ENCODE results near the gene SHMT2.
"Not testable (repeated sequence)": the region's sequence is repeated elsewhere in the genome, so short reads cannot be mapped to it uniquely, and the experiment has no call there.

The SHMT2 gene

GRCh38 chr12:57266681-57267080 is 37.2 kb downstream of the SHMT2 start:
- ATAC-seq (no peak), DNase-seq (no peak)

GRCh38 chr12:57268264-57268663 is 38.8 kb downstream of the SHMT2 start:
- DNase-seq (peak; percentile 47), ATAC-seq (peak; percentile 85)

GRCh38 chr12:57270966-57271470 is 41.5 kb downstream of the SHMT2 start:
- ATAC-seq (no peak), DNase-seq (no peak)

GRCh38 chr12:57272337-57273151 is 43.0 kb downstream of the SHMT2 start:
- DNase-seq (no peak), ATAC-seq (no peak)

GRCh38 chr12:57273516-57273915 is 44.0 kb downstream of the SHMT2 start:
- ATAC-seq (no peak), DNase-seq (no peak)

- ATAC-seq, DNase-seq: not testable (repeated sequence)
Measured at GRCh38 chr12:57276233-57276632, 46.7 kb downstream of the SHMT2 start.

GRCh38 chr12:57276935-57277563 is 47.5 kb downstream of the SHMT2 start:
- ATAC-seq, result no peak

GRCh38 chr12:57278465-57279381 is 49.2 kb downstream of the SHMT2 start:
- ATAC-seq, result no peak
- DNase-seq, result no peak

More at GRCh38 chr12:57276935-57277563, 47.5 kb downstream of the SHMT2 start:
- DNase-seq, result peak; percentile 20

GRCh38 chr12:57280211-57281062 is 50.9 kb downstream of the SHMT2 start:
- ATAC-seq (peak; percentile 100), DNase-seq (peak; percentile 70)

GRCh38 chr12:57282073-57282472 is 52.6 kb downstream of the SHMT2 start:
- ATAC-seq, DNase-seq: not testable (repeated sequence)
